ENCODE measurements around the gene TNFRSF12A. TPM values are rescaled to one million over a fixed set of nuclear protein-coding genes. Genes with fewer than 3 reads are reported as not detected.

The TNFRSF12A gene
- total RNA-seq, 1 donor from 2014 or later, result 0.47 TPM

DNA sequence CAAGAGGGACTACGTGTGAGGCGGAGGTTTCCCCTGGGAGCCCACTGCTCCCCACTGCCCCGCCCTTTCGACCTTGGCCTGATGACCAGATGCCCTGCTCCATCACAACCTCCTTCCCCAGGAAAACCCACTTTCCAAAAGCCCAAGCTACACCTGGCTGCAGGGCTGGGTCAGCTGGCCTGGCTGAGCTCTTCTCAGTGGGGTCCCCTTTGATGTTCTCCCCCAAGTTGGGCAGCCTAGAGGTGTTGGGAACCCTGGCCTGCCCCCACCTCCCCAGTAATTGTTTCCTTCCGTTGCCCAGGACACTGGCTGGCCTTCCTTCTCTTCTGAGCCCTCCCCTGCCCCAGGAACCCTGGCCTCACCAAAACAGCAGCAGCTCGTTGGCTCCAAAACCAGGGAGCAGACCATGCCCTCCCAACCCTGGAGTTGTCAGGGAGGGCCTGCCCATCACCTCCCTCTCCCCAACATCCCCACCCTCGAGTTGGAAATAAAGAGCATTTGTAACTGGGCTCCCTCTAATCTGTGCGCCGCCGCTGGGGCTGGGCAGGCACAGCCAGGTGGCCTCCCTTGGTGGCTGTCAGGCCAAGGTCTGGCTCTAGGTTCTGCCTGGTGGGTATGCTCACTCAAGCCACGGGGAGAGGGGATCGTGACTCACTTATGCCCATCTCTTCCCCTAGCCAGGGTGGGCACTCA, 6.0 kb upstream of the TNFRSF12A start:
- Mint-ChIP-seq H3K27ac (no peak overlapping the region), H3K27me3 (peaks cover 18% of the 10 kb centered on the region), H3K4me1 (peaks cover 9% of the 10 kb centered on the region), H3K36me3 (ENCODE audit: low read depth) (no peaks in the 10 kb centered on the region), H3K4me3 (no peak overlapping the region), H3K9me3 (no peaks in the 10 kb centered on the region)
- TF ChIP-seq, protein P1, sequence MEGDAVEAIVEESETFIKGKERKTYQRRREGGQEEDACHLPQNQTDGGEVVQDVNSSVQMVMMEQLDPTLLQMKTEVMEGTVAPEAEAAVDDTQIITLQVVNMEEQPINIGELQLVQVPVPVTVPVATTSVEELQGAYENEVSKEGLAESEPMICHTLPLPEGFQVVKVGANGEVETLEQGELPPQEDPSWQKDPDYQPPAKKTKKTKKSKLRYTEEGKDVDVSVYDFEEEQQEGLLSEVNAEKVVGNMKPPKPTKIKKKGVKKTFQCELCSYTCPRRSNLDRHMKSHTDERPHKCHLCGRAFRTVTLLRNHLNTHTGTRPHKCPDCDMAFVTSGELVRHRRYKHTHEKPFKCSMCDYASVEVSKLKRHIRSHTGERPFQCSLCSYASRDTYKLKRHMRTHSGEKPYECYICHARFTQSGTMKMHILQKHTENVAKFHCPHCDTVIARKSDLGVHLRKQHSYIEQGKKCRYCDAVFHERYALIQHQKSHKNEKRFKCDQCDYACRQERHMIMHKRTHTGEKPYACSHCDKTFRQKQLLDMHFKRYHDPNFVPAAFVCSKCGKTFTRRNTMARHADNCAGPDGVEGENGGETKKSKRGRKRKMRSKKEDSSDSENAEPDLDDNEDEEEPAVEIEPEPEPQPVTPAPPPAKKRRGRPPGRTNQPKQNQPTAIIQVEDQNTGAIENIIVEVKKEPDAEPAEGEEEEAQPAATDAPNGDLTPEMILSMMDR (IDR thresholded peaks at IDR 0.05), result no peak
- DNase-seq (no peak), ATAC-seq (ENCODE audit: low read depth) (no peak)
- ChIA-PET CTCF (no interaction called here), POLR2A (interaction anchor here (0.6 kb wide), 1 partner anchor 14 kb away, joined by 7 read pairs; no protein-coding TSS in a partner anchor)
- intact Hi-C loops (cut with micrococcal nuclease), result no loop called here

GRCh38 chr16:3014971-3015370, 5.2 kb upstream of the TNFRSF12A start:
- intact Hi-C loops (cut with micrococcal nuclease), result no loop called here
- no peak overlapping the region for H3K4me3 Mint-ChIP-seq
- no peak for DNase-seq
- H3K4me1 Mint-ChIP-seq, result peaks cover 14% of the 10 kb centered on the region
- CTCF ChIA-PET, result no interaction called here
- H3K36me3 Mint-ChIP-seq (ENCODE audit: low read depth), result no peaks in the 10 kb centered on the region
- H3K9me3 Mint-ChIP-seq, result no peaks in the 10 kb centered on the region
- H3K27ac Mint-ChIP-seq, result no peak overlapping the region
- peaks cover 18% of the 10 kb centered on the region for H3K27me3 Mint-ChIP-seq
- no peak for ATAC-seq (ENCODE audit: low read depth)
- POLR2A ChIA-PET, result no interaction called here
- TF ChIP-seq, protein P1 (IDR thresholded peaks at IDR 0.05), result no peak

GRCh38 chr16:3015865-3016521, 4.2 kb upstream of the TNFRSF12A start:
- TF ChIP-seq, protein P1 (IDR thresholded peaks at IDR 0.05), result no peak
- intact Hi-C loops (cut with micrococcal nuclease), result no loop called here
- Mint-ChIP-seq H3K4me3 (no peak overlapping the region), H3K9me3 (no peaks in the 10 kb centered on the region), H3K27me3 (peaks cover 18% of the 10 kb centered on the region), H3K27ac (no peak overlapping the region), H3K4me1 (peaks cover 19% of the 10 kb centered on the region), H3K36me3 (ENCODE audit: low read depth) (no peaks in the 10 kb centered on the region)
- DNase-seq (no peak), ATAC-seq (ENCODE audit: low read depth) (no peak)
- CTCF ChIA-PET, result no interaction called here
- POLR2A ChIA-PET, result no interaction called here

GRCh38 chr16:3017344-3017743, 2.8 kb upstream of the TNFRSF12A start:
- DNase-seq, result no peak
- no peak overlapping the region for H3K27ac Mint-ChIP-seq
- TF ChIP-seq, protein P1 (IDR thresholded peaks at IDR 0.05), result no peak
- intact Hi-C loops (cut with micrococcal nuclease), result no loop called here
- no peak overlapping the region for H3K4me3 Mint-ChIP-seq
- H3K27me3 Mint-ChIP-seq, result peaks cover 18% of the 10 kb centered on the region
- ChIA-PET CTCF (no interaction called here), POLR2A (no interaction called here)
- no peak for ATAC-seq (ENCODE audit: low read depth)
- H3K36me3 Mint-ChIP-seq (ENCODE audit: low read depth), result no peaks in the 10 kb centered on the region
- H3K9me3 Mint-ChIP-seq, result no peaks in the 10 kb centered on the region
- H3K4me1 Mint-ChIP-seq, result peaks cover 32% of the 10 kb centered on the region

DNA sequence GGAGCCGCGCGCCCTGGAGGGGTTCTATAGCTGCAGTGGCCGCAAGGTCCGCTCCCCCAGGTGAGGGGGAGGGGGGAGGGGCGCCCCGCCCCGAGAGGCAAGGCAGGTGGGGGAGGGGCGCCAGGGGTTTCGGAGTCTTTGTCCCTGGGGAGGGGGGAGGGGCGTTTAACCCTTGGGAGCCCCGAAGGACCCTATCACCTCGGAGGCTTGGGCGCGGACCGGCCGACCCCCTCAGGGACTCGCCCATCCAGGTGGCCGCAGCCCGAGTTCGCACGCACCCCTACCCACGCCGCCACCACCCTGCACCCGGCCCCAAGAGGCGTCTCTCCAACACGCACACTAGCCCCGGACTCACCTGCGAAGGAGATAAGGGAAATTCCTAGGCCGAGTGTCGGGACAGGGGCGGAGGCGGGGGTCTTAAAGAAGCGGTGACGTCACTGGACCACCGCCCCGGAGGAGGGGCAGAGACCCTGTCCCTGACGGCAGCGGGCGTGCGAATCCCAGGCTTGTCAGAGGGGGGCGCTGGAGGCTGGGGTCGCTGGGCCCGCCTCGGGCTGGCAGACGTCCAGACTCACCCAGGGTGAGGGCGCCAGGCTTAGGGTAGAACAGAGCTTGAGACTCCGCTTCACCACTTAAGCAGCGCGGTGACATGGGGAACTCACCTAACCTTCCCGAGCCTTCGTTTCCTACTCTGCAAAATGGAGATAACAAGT, 2.2 kb upstream of the TNFRSF12A start, which contains the start of gene CLDN6:
Gene CLDN6 (minus strand): TSS at position 390 of the 713 bp plus-strand sequence. CDS start 2,162 bp downstream, outside the sequence.
- no peaks in the 10 kb centered on the region for H3K9me3 Mint-ChIP-seq
- peaks cover 12% of the 10 kb centered on the region for H3K27me3 Mint-ChIP-seq
- TF ChIP-seq, protein P1 (IDR thresholded peaks at IDR 0.05), result no peak
- no peak within 1 kb of the TSS for H3K4me3 Mint-ChIP-seq
- CTCF ChIA-PET, result interaction anchor here (0.6 to 2.4 kb wide), 2 partner anchors 11 to 14 kb away, joined by 6 to 12 read pairs; no protein-coding TSS in a partner anchor
- H3K36me3 Mint-ChIP-seq (ENCODE audit: low read depth), result no peaks in the 10 kb centered on the region
- DNase-seq (no peak), ATAC-seq (ENCODE audit: low read depth) (no peak)
- POLR2A ChIA-PET, result no interaction called here
- intact Hi-C loops (cut with micrococcal nuclease), result no loop called here
- H3K27ac Mint-ChIP-seq, result no peak within 1 kb of the TSS
- peaks cover 35% of the 10 kb centered on the region for H3K4me1 Mint-ChIP-seq

All from activated B cell treated with CpG ODN at 0.5 μM for 24 hours (primary cell).